Type B pancreatic cell (in vitro differentiated cells): Measurements from ENCODE around the gene BUB1B. TPM values are rescaled to one million over a fixed set of nuclear protein-coding genes. Genes with fewer than 3 reads are reported as not detected.
"Not testable (repeated sequence)": the region's sequence is repeated elsewhere in the genome, so short reads cannot be mapped to it uniquely, and the experiment has no call there.

Experiments used
- DNase-seq: peaks from one replicate; pipeline ENCODE4 v3.0.0; 2021; ENCODE audit warnings: mixed read lengths; ENCODE audit not compliant: unreplicated experiment; ENCODE audit errors: extremely low spot score
- H3K27ac Mint-ChIP-seq: 2 replicates; pipeline ENCODE4 v1.8.0; 2021; ENCODE audit warnings: mild to moderate bottlenecking, mixed read lengths
- H3K27me3 Mint-ChIP-seq: 2 replicates; pipeline ENCODE4 v1.8.0; 2021; ENCODE audit warnings: mixed read lengths
- H3K36me3 Mint-ChIP-seq: 2 replicates; pipeline ENCODE4 v1.8.0; 2021; ENCODE audit warnings: mixed read lengths
- H3K4me1 Mint-ChIP-seq: one replicate; pipeline ENCODE4 v1.8.0; 2021; ENCODE audit warnings: mixed read lengths; ENCODE audit not compliant: unreplicated experiment
- H3K4me3 Mint-ChIP-seq: 2 replicates; pipeline ENCODE4 v1.8.0; 2021; ENCODE audit warnings: mild to moderate bottlenecking, mixed read lengths
- H3K9me3 Mint-ChIP-seq: 2 replicates; pipeline ENCODE4 v1.8.0; 2021; ENCODE audit warnings: mixed read lengths
- long read RNA-seq: library from polyadenylated mRNA; unstranded; transcript quantifications from one replicate; pipeline ENCODE4 v2.0.0, GENCODE V29; 2020
- total RNA-seq: library from RNA; stranded (reverse); gene quantifications from 2 replicates; pipeline ENCODE4 v1.2.1, GENCODE V29; 2021; ENCODE audit warnings: low replicate concordance
- TF ChIP-seq, protein P1 (sequence below): fragments of 200-600 bp; sonication (generic); conservative IDR thresholded peaks from 2 replicates; pipeline ENCODE4 v1.5.0; 2021; ENCODE audit warnings: antibody characterized with exemption, mild to moderate bottlenecking

BUB1B gene
- 21.8 and 69.5 TPM in 2 replicates for total RNA-seq
- long read RNA-seq, partial matches to known transcripts: 4 of 8 reads
- long read RNA-seq, other reads (novel, unspliced or antisense): 4 of 8 reads

DNA sequence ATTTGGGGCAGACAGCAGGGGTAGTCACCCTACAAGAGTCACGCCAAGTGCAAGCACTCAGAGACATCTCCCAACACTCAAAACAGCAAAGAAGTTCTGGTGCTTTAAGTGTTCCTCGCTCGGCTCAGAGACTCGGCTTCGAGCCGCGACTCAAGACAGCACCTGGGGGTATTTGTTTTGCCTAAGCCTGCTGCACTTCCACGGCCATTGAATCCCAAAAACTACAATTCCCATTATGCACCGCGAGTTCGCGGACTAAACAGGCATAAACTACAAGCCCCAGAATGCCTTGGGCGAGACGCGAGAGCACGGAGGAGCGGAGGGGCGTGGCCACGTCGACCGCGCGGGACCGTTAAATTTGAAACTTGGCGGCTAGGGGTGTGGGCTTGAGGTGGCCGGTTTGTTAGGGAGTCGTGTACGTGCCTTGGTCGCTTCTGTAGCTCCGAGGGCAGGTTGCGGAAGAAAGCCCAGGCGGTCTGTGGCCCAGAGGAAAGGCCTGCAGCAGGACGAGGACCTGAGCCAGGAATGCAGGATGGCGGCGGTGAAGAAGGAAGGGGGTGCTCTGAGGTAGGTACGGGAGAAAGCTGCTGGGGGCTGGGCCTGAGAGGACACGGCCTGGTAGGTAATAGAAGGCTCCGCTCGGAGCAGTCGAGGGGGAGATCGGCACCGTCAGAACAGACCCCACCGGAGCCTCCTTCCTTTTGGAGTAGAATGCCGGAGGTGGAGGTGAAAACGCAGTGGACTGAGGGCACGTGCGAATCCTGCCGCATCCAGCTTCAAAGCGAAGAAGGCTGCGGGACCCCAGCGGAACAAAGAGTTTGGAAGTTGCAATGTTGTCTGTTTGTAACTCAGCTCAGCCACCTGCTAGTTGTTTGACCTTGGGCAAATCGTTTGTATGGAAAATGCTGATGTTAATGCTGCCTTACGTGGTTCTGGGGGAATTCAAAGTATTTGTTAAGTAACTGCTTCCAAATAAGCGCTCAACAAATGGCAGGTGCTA lies at the start of gene BUB1B:
BUB1B (plus strand) TSS at position 381 of the 1,000 bp plus-strand sequence; CDS start at position 533, 152 bp downstream.
- Mint-ChIP-seq H3K36me3 (no peaks in the 10 kb centered on the region), H3K4me1 (peaks cover 17% of the 10 kb centered on the region), H3K27ac (no peak within 1 kb of the TSS), H3K27me3 (no peaks in the 10 kb centered on the region), H3K9me3 (no peaks in the 10 kb centered on the region), H3K4me3 (no peak within 1 kb of the TSS)
- TF ChIP-seq, protein P1, sequence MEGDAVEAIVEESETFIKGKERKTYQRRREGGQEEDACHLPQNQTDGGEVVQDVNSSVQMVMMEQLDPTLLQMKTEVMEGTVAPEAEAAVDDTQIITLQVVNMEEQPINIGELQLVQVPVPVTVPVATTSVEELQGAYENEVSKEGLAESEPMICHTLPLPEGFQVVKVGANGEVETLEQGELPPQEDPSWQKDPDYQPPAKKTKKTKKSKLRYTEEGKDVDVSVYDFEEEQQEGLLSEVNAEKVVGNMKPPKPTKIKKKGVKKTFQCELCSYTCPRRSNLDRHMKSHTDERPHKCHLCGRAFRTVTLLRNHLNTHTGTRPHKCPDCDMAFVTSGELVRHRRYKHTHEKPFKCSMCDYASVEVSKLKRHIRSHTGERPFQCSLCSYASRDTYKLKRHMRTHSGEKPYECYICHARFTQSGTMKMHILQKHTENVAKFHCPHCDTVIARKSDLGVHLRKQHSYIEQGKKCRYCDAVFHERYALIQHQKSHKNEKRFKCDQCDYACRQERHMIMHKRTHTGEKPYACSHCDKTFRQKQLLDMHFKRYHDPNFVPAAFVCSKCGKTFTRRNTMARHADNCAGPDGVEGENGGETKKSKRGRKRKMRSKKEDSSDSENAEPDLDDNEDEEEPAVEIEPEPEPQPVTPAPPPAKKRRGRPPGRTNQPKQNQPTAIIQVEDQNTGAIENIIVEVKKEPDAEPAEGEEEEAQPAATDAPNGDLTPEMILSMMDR: no peak
- peak; percentile 94 for DNase-seq

DNA sequence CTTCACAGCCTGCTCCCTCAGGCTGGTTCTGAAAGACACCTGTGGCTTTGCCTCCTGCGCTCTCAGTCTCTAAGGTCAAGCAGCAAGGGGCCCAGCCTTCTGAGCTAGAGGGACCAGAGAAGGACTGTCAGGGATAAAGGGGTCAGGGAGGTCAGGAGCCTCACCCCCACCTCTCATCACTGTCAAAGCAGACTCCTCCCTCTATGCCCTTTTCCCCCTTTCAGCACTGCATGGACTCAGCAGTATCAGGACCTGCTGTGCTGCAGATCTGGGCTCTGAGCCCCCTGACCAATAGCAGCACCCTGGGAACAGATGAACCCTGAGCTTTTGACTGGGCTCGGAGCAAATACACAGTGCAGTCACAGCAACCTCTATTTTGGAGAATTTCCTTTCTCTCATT lies 49.0 kb upstream of the BUB1B start:
- no peak for DNase-seq
- H3K27me3 Mint-ChIP-seq: no peaks in the 10 kb centered on the region
- peaks cover 50% of the 10 kb centered on the region for H3K4me1 Mint-ChIP-seq
- H3K27ac Mint-ChIP-seq: peak overlapping the region; percentile 68
- TF ChIP-seq, protein P1: no peak
- no peaks in the 10 kb centered on the region for H3K36me3 Mint-ChIP-seq
- H3K9me3 Mint-ChIP-seq: no peaks in the 10 kb centered on the region
- peak overlapping the region; percentile 21 for H3K4me3 Mint-ChIP-seq

GRCh38 chr15:40112789-40113188 lies 48.1 kb upstream of the BUB1B start:
- Mint-ChIP-seq H3K4me1 (peaks cover 47% of the 10 kb centered on the region), H3K27me3 (no peaks in the 10 kb centered on the region), H3K9me3 (no peaks in the 10 kb centered on the region), H3K36me3 (no peaks in the 10 kb centered on the region), H3K27ac (peak overlapping the region; percentile 68), H3K4me3 (peak overlapping the region; percentile 21)
- DNase-seq: no peak
- TF ChIP-seq, protein P1: no peak

DNA sequence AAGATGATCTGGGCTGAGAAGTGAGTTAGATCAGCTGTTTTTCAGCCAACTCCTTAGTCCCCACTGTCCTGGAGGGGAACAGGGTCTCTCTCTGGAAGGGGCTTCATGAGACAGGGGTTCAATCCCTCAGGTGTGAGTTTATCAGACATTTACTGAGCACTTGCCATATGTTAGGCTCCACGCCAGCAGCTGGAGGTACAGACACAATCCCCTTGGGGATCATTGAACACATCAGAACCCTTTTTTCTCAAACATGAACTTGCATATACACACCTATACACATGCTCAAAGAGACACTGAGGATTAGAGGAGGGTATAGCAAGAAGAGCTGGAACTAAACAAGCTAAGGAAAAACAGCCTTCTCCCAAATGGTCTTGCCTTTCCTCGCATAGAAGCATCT lies 46.7 kb upstream of the BUB1B start:
- H3K36me3 Mint-ChIP-seq: no peaks in the 10 kb centered on the region
- peaks cover 43% of the 10 kb centered on the region for H3K4me1 Mint-ChIP-seq
- H3K27ac Mint-ChIP-seq: peak overlapping the region; percentile 25
- H3K27me3 Mint-ChIP-seq: no peaks in the 10 kb centered on the region
- DNase-seq: no peak
- H3K4me3 Mint-ChIP-seq: no peak overlapping the region
- TF ChIP-seq, protein P1: no peak
- no peaks in the 10 kb centered on the region for H3K9me3 Mint-ChIP-seq

DNA sequence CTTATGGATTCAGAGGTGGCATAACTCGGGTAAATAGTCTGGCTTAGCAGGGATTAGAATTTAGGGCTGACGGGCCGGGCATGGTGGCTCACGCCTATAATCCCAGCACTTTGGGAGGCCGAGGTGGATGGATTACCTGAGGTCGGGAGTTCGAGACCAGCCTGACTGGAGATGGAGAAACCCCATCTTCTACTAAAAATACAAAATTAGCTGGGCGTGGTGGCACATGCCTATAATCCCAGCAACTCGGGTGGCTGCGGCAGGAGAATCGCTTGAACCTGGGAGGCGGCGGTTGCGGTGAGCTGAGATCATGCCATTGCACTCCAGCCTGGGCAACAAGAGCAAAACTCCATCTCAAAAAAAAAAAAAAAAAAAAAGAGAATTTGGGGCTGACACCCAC lies 45.8 kb upstream of the BUB1B start:
- H3K9me3 Mint-ChIP-seq, H3K27ac Mint-ChIP-seq, H3K4me3 Mint-ChIP-seq, DNase-seq, H3K36me3 Mint-ChIP-seq, H3K27me3 Mint-ChIP-seq: not testable (repeated sequence)
- H3K4me1 Mint-ChIP-seq: peaks cover 38% of the 10 kb centered on the region

DNA sequence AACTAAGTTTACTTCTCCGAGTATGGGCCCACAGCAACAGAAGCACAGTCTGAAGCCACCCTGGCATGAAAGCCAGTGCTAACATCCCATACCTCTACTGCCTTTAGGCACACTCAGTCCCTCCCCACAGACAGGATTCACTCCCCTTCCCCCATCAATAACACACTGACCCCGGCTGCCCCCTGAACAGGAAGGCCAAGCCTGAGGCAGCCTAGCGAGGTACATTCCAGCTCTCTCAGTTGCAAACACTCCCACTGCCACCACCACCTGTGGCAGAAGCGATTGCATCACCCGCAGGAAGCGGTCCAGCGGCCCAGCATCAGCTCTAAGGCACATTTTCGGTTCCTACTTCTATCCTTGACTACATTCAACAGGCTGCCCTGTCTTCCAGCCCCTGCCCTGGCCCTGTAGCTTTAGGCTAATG lies 45.2 kb upstream of the BUB1B start:
- no peak for DNase-seq
- TF ChIP-seq, protein P1: no peak
- Mint-ChIP-seq H3K27me3 (no peaks in the 10 kb centered on the region), H3K4me1 (peaks cover 38% of the 10 kb centered on the region), H3K4me3 (peak overlapping the region; percentile 69), H3K9me3 (no peaks in the 10 kb centered on the region), H3K27ac (peak overlapping the region; percentile 19), H3K36me3 (no peaks in the 10 kb centered on the region)
